ENCODE results near the gene PIAS4.

PIAS4 gene

DNA sequence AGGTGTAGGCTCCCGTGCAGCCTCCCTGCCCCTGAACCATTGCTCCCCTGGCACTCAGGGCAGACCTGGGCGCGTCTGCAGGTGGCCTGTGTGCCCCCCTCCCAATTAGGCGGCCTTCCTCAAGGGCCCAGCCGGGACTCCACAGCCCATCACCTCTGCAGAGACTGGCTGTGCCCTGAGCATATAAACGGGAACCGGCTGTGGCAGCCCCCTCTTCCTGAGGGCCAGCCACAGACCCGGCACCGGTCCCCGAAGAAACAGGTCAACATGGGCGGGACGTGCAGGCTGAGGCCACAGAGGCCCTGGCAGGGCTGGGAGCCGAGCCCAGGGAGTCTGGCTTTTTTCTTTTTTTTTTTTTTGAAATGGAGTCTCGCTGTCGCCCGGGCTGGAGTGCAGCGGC is 12.0 kb downstream of the PIAS4 start:
- DNase-seq (ENCODE audit: low read depth in 2 of 2): no peak

DNA sequence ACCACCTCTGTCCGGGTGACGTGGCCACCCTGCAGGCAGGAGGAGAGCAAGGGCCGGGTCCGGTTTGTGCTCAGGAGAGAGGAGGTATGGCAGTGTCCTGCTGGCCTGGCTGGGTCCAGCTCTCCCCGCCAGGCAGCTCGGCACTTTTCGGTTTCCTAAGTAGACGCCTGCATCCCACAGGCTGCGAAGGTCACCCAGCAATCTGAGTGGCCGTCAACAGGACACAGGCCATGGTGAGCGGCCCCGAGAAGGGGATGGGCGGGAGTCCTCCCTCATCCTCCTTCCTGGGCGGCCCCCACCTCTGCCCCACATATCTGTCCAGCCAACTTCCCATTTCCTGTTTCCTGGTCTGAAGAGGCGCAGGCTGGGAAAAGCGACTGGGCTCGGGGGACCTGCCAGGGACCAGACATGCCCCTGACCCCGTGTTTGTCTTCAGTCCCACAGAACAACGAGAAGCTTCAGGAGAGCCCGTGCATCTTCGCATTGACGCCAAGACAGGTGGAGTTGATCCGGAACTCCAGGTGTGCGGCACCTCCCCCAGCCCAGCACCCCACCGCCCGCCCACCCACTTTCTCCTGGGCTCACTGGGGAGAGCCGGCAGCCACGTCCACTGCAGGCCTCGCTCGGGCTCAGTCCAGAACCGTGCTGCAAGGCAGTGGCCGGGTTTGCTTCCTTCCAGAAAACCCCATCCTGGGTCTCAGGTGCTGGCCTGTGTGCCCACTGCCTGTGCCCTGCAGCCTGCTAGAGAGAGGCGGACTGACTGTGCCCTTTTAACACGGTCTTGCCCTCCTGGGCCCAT is 16.3 kb downstream of the PIAS4 start:
- no peak for DNase-seq (ENCODE audit: low read depth in 2 of 2)

DNA sequence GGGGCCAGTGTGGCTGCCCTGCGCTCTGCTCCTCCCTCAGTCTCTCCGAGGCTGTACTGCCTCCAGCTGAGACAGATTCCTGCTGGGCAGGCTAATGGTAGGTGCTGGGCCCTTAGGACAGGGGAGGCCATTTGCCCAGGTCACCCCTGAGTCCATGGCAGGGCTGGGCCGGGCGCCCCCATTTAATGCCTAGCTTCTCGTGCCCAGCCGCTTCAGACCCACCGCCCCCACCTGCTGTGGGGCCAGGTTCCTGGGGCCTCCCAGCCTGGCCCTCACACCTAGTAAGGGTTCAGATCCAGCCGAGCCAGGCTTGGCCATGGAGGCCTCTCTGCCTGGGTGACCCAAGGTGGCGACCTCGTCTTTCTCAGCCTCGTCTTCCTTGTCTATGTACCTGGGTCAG is 17.8 kb downstream of the PIAS4 start:
- no peak for DNase-seq (ENCODE audit: low read depth in 2 of 2)

DNA sequence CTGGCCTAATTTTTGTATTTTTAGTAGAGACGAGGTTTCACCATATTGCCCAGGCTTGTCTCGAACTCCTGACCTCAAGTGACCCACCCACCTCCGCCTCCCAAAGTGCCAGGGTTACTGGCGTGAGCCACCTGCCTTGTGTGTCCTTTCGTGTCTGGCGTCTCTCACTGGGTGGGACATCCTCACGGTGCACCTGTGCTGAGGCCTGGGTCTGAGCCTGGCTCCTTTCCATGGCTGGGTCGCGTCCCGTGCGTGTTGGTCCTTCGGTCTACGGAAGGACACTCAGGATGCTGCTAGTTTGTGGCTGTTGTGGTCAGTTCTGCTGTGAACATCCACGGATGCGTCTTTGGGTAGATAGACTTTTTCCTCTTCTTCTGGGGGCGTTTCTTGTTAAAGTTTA is 19.6 kb downstream of the PIAS4 start:
- DNase-seq (ENCODE audit: low read depth in 2 of 2): no peak

DNA sequence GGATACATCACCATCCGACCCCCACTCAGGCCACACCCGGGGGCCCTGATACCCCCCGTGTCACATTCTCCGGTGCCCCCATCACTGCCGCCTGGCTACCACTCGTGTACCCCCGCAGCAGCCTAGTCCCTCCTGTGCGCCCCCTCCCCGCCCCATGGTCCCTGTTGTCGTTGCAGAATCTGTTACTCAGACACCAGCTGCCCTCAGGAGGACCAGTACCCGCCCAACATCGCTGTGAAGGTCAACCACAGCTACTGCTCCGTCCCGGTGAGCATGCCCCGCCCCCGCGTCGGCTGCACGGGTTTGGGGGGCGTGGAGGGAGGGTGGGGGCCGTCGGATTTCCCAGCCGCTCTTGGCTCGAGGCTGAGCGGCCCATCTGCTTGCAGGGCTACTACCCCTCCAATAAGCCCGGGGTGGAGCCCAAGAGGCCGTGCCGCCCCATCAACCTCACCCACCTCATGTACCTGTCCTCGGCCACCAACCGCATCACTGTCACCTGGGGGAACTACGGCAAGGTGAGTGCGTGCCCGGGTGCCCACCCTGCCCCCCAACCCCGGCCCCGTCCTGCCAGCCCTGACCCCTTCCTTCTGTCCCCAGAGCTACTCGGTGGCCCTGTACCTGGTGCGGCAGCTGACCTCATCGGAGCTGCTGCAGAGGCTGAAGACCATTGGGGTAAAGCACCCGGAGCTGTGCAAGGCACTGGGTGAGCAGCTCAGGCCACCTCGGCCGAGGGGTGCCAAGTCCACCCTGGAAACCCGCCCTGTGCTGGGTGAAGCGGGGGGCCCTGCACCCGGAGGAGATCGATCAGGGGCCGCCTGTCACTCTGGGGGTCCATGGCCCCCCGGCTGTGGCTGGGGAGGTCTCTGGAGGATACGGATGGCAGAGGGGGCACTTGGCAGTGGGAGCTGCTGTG is 21.1 kb downstream of the PIAS4 start:
- DNase-seq (ENCODE audit: low read depth in 2 of 2): no peak

DNA sequence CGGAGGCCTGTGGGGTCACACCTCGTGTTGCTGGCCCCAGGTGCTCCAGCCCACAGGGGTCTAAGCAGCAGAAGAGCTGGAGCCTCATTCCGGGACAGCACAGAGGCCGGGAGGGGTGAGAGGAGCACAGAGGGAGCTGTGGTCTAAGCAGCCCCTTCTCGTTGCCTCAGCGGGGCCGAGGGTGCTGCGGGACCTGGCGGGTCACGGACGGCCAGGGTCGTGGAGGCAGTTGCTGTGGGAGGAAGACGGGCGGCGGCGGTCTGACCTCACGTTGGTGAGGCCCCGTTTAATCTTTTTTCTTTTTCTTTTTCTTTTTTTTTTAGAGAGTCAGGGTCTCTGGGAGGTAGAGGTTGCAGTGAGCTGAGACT is 21.7 kb downstream of the PIAS4 start:
- DNase-seq (ENCODE audit: low read depth in 2 of 2): no peak

DNA sequence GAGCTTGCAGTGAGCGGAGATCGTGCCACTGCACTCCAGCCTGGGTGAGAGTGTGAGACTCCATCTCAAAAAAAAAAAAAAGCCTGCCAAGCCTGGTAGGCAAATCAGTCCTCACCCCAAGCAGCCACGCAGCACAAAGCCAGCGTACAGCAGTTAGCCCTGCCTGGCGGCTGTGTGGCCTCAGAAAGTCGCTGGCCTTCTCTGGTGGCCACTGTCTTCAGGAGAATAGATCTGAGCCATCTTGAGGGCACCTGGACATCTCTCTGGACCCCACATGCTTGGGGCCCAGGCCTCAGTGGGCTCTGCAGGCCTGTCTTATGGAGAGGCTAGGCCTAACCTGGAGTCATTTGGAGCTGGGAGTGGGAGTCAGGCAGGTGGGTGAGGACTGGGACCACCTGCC is 23.0 kb downstream of the PIAS4 start:
- DNase-seq (ENCODE audit: low read depth in 2 of 2): no peak

DNA sequence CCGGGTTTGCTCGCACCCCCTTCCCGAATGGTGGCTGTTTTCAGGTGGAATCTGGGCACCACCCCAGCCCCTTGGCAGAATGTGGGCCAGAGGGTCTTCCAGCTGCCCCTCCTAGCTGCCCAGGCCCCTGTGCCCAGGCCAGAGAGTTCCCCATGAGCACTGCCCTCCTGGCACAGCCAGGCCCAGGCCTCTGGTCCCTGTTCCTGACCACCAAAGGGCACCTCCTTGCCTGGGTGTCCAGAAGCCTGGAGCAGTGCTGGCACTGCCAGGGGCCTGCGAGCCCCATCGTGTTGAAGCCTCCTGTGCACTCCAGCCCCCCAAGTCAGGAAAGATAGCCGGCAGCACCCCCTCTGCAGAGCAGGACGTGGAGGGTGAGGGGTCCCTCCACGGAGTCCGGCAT is 23.4 kb downstream of the PIAS4 start:
- no peak for DNase-seq (ENCODE audit: low read depth in 2 of 2)

DNA sequence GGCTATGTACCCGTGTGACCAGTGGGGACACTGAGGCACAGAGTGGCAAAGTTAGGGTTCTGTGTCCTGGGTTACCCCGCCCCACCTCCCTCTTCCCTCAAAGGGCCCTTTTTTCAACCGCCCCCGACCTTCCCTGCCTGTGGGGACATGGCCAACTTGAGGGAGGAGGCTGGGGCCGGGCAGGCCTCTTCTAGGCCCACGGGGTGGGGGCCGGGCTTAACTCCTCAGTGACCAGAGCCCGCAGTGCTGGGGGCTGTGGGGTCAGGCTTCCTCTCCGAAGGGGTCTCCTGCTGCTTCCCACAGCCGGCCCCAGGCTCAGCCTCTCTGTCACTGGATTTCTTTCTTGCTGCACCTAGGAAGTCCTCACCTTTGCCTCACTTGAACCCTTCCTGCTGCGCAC is 23.9 kb downstream of the PIAS4 start:
- DNase-seq (ENCODE audit: low read depth in 2 of 2): no peak

DNA sequence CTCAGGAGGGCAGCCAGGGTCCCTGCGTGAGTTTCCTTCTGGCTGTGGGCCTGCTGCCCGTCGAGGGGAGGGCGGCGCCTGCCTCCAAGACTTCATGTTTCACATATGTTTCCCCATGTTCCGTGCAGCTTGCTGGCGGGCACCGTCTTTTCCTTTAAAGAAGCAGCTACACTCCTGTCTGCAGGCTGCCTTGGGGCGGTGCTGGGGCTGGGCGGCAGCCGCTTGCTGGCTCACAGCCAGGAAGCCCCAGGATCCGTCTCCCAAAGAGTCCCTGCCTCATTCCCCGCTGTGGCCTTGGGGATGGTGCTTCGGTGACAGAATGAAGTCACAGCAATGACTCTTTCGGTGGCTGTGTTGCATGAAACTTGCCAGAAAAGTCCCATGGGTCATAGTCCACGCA is 24.9 kb downstream of the PIAS4 start:
- DNase-seq (ENCODE audit: low read depth in 2 of 2): no peak

DNA sequence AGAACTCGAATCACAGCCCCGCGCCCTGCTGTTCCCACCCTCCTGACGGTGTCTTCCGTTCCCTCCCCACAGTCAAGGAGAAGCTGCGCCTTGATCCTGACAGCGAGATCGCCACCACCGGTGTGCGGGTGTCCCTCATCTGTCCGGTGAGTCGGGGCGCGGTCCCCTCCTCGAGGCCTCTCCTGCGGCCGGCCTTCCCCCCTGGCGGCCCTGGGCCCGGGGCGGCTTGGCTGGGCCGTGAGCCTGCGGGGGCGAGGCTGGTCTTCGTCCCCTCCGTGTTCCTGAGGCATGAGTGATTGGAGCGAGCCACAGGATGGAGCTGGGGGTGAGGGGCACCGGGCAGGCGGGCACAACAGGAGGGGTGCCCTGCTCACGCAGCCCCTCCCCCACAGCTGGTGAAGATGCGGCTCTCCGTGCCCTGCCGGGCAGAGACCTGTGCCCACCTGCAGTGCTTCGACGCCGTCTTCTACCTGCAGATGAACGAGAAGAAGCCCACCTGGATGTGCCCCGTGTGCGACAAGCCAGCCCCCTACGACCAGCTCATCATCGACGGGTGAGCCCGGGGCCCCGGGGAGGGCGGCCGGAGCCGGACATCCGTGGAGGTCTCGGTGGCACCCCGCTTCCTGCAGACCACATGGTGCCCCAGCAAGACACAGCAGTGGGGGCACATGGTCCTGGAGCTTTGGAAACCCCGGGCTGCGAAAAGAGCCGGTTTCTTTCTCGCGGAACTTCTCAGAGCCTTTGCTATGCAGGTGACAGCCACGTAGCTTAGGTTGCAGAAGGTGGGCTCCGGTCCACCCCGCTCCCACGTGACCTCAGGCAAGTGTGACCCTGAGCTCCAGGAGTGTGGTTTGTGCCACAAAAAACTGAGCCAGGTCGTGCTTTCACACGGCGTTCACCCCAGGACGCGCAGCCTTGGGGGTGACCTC is 25.8 kb downstream of the PIAS4 start:
- DNase-seq (ENCODE audit: low read depth in 2 of 2): no peak

DNA sequence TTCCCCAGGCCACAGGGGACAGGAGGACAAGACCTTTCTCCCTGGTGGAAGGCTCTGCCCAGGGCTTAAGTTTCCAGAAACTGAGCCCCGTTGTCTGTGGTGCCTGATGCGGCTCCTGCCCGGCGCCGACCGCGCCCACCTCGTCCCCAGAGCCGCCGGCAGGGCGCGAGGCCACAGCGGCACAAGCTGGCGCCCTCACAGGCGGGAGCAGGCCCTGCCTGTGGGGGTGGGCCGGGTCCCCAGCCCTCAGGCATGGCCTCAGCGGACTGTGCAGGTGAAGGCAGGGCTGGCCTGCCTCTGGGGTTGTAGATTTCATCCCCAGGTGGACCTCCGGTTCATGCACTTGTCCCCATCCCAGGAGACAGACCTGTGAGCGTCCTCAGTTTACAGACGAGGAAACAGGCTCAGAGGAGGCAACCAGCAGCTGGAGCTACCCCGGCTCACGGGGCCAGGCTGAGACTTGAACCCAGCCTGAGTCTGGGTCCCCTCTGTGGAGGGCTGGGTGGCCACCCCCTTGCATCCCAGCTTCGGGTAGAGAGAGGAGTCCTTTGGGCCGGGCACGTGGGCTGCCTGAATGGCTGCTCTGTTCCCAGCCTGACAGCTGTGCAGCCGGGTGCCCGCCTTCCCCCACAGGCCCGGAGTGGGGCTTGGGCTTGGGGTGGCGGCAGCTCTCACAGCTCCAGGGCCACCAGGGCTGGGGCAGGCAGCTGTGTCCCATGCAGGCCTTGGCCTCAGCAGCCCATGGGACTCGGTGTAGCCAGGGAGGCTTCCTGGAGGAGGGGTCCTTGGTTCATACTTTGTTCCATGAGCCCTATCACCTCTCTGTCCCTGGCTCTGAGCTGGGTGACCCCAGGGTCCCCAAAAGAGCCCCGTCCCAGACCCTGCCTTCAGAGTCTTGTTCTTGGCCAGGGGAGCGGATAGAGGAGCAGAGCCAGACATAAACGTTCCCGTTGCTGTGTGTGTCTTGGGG is 26.8 kb downstream of the PIAS4 start:
- no peak for DNase-seq (ENCODE audit: low read depth in 2 of 2)

DNA sequence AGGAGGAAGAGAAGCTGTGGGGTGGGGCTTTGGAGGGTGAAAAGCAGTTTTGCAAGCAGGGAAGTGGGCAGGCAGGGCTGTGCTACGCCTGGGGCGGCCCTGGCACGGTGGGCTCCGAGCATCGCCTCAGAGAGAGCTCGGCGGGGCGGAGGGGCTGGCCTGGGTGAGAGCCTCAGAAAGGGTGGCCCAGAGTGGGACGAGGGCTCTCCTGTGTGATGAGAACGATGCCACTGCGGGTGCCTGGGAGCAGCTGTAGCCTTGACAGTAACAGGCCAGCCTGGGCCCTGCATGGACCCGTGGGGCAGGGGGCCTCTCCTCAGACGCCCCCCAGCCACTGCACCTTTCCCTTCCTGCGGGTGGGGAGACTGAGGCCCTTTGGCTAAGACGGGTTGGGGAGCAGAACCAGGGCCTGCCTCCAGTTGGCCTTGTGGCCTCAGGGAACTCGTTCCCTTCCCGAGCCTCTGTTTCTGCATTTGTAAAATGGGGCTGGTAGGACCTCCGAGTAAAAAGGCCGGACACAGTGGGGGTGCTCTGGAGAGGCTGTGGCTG is 27.6 kb downstream of the PIAS4 start:
- no peak for DNase-seq (ENCODE audit: low read depth in 2 of 2)

DNA sequence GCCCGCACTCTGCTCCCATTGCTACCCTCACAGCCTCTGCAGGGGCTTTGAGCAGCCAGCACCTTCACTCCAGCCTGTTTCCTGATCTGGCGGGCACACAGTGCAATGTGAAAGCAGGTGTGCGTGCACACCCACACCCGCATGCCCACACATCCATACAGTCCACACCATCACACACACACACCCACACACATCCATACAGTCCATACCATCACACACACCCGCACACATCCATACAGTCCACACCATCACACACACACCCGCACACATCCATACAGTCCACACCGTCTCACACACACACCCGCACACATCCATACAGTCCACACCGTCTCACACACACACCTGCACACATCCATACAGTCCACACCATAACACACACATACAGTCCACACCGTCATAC is 28.0 kb downstream of the PIAS4 start:
- DNase-seq (ENCODE audit: low read depth in 2 of 2): no peak

DNA sequence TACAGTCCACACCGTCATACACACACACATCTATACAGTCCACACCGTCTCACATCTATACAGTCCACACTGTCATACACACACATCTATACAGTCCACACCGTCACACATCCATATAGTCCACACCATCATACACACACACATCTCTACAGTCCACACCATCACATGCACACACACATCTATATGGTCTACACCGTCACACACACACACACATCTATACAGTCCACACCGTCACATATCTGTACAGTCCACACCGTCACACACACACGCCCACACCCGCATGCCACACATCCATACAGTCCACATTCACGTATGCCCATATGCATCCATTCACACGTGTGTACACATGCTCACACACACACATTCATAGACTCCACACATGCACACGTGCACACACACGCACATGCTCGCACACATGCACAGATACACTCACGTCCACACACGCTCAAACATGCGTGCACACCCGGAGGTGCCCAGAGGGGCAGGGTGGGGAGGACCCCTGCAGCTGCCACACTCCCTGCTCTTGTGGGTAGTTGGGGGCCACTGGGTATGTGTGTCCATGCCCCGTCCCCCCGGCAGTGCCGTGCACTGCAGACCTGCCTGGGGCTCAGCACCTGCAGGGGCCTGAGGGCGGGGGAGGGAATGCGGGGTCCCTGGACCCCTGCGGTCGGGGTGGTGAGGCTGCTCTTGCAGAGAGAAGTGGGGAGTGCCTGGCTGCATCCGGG is 29.2 kb downstream of the PIAS4 start:
- DNase-seq (ENCODE audit: low read depth in 2 of 2): no peak

DNA sequence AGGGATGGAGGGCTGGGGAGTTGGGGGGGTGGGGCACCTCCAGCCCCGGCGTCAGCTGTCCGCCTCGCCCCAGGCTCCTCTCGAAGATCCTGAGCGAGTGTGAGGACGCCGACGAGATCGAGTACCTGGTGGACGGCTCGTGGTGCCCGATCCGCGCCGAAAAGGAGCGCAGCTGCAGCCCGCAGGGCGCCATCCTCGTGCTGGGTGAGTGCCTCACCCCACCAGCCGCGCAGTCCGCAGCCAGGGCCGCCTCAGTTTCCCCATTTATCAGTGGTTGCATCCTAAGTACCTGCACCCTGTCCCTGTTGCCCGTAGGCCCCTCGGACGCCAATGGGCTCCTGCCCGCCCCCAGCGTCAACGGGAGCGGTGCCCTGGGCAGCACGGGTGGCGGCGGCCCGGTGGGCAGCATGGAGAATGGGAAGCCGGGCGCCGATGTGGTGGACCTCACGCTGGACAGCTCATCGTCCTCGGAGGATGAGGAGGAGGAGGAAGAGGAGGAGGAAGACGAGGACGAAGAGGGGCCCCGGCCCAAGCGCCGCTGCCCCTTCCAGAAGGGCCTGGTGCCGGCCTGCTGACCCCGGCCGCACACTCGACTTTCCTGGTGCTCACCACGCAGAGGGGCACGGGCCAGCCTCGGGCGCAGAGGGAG is 29.9 kb downstream of the PIAS4 start:
- no peak for DNase-seq (ENCODE audit: low read depth in 2 of 2)

DNA sequence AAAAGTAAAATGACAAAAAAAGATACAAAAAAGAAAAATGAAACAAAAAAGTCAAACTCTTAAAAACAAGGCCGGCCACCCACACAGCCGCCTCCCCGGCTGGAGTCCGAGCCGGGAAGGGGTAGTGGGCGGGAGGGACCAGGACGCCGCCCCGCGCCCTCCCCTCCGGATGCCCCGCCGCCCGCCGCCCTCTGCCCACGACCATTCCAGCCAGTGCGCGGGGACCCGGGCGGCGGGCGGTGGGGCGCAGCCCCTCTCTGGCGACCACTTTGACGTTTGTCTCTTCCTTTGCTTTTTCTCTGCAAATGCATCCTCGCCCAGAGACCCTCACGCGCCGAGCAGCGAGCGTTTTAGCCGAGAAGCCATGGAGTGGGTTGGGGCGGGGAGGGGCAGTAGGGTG is 30.5 kb downstream of the PIAS4 start:
- DNase-seq (ENCODE audit: low read depth in 2 of 2): no peak

DNA sequence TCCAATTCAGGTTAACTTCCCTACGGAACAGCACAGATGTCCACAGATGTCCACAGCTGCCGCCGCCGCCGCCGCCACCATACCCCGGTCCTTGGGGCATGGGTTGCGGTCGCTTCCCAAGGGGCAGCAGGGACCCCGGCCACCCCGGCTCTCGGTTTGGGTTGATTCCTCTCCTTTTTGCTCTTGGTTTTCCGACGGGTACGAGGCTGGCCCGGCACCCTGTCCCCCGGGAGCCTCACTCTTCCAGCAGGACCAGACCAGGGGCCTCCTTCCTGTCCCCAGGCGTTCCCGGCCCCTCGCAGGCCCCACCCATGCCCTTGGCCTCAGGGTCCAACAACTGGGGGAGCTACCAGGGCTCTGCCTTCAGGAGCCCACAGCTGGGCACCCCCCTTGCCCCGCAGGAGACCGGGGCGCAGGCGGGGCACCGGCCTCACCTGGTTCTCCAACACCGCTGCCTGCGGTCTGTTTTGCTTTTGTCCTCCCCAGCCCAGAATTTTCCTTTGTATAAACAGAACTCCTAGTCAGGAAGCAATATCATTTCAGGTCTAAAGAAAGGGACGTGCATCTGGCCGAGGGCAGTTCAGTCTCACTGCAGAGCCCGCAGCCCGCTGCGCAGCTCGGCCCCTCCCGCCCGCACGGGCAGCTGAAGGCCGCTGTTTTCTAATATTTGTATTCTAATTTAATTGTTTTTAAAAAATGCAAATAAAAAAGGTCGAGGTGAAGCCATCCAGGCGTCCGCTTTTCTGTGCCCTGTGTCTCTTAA is 31.3 kb downstream of the PIAS4 start:
- DNase-seq (ENCODE audit: low read depth in 2 of 2): no peak
